NCI-H2081 treated with DMSO at 0.1 percent for 48 hours (cell line): Measurements from ENCODE around the gene TMEM42.
"Not testable (repeated sequence)": the region's sequence is repeated elsewhere in the genome, so short reads cannot be mapped to it uniquely, and the experiment has no call there.

Source experiments
- DNase-seq: peaks from one replicate; lab custom pipeline; 2025; lab: John Stamatoyannopoulos, UW

TMEM42 gene

GRCh38 chr3:44861412-44862225, at the start of gene TMEM42:
TMEM42 (plus strand) TSS chr3:44861912; CDS start chr3:44861925, 13 bp downstream.
- no peak for DNase-seq

DNA sequence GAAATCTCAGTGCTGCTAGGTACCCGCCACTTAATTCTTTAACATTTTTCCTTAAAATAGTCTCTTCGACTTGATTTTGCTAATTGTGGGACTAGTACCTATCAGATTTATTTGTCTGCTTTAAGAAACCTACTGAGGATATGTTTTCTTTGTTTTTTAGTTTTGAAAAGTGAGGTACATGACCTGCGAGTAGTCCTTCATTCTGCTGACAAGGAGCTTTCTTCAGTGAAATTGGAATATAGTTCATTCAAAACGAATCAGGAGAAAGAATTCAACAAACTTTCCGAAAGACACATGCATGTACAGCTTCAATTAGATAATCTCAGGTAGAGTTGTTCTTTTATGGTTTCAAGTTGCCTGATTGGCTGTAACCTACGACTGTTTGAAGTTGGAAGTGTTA, 47.0 kb upstream of the TMEM42 start:
- DNase-seq, result no peak

- not testable (repeated sequence) for DNase-seq
Observed at GRCh38 chr3:44816334-44816733, 45.4 kb upstream of the TMEM42 start.

- DNase-seq, result not testable (repeated sequence)
Observed at GRCh38 chr3:44821206-44821605, 40.5 kb upstream of the TMEM42 start.

GRCh38 chr3:44825264-44825925, 36.3 kb upstream of the TMEM42 start:
- DNase-seq, result no peak

DNA sequence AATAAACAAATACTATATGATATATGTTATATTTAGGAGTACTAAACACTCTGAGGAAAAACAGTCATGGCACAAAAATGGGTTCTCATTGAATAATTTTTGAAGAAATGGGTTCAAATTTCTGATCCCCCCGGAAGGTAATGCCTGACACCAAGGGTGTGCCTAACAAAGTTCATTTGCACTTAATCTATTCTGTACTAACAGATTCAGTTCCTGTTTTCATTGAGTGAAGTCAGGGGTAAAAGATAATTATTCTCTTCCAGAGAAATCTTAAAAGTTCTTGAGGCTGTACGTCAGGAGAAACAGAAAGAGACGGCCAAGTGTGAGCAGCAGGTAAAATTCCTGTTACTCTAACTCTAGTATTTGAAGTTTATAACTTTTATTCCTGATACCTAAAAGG, 34.5 kb upstream of the TMEM42 start:
- no peak for DNase-seq

DNA sequence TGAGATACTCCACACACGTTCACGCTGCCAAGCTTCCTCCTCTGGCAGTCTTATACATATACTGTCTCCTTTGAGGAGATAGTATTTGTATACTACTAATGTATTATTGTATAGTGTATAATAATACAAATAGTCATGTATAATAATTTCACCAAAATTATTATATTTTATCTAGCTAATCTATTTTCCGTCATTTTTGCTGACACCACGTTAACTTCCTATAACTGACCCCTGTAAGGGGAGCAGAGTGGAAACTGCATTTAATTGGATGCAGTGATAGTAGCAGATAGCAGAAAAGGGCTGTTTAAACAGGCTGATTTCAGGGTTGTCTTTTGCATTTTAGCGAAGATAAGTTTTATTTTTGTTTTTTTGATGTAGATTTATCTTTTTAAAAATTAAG, 30.5 kb upstream of the TMEM42 start:
- DNase-seq, result no peak

DNA sequence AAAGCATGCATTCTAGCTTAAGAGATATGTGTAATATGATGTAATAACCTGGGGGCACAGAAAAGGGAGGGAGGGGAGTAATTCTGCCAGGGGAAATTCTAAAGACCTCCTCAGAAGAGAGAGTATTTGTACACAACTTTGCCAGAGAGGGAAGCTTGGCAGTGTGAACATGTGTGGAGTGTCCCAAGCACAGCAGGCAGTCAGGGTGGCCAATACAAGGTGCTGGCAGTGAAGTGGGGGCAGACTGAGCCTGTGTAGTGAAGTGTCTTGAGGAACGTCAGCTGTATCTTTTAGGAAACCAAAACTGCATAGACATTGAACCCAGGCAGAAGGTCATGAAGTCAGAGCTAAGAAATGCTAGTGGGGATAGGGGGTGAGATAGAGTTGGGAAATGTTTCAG, 29.7 kb upstream of the TMEM42 start:
- no peak for DNase-seq

DNA sequence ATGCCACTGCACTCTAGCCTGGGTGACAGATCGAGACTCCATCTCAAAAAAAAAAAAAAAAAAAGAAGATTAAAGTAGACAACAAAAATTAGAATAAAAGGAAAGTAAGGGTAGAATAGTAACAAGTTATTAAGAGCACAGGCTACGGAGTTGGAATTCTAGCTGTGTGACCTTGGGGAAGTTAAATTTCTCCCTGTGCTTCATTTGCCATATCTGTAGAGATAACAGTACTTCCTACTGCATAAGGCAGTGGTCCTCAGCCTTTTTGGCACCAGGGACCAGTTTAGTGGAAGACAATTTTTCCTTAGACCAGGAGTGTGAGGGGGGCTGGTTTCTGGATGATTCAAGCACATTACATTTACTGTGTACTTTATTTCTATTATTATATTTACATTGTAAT, 28.7 kb upstream of the TMEM42 start:
- no peak for DNase-seq

DNA sequence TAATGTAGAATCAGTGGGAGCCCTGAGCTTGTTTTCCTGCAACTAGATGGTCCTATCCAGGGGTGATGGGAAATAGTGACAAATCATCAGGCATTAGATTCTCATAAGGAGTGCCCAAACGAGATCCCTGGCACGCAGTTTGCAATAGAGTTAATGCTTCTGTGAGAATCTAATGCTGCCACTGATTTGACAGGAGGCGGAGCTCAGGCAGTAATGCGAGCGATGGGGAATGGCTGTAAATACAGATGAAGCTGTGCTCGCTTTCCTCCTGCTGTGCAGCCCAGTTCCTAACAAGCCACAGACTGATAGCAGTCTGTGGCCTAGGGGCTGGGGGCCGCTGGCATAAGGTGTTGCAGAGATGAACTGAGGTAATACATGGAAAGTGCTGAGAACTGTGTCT, 28.3 kb upstream of the TMEM42 start:
- no peak for DNase-seq

DNA sequence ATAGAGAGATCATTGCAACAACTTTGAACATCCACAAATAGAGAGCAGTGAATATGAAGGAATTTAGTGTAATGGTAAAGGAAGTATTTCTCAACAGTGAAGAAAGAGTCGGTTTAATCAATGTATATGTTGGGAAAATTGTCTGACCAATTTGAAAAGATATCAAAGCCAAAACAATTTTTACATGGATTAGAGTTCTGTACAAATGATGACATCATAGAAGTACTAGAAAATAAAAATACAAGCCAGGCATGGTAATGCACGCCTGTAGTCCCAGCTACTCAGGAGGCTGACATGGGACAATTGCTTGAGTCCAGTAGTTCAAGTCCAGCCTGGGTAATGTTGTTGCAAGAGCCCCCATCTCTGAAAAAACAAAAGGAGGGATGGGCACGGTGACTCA, 26.0 kb upstream of the TMEM42 start:
- DNase-seq, result no peak

- no peak for DNase-seq
Observed at GRCh38 chr3:44842376-44842775, 19.3 kb upstream of the TMEM42 start.

DNA sequence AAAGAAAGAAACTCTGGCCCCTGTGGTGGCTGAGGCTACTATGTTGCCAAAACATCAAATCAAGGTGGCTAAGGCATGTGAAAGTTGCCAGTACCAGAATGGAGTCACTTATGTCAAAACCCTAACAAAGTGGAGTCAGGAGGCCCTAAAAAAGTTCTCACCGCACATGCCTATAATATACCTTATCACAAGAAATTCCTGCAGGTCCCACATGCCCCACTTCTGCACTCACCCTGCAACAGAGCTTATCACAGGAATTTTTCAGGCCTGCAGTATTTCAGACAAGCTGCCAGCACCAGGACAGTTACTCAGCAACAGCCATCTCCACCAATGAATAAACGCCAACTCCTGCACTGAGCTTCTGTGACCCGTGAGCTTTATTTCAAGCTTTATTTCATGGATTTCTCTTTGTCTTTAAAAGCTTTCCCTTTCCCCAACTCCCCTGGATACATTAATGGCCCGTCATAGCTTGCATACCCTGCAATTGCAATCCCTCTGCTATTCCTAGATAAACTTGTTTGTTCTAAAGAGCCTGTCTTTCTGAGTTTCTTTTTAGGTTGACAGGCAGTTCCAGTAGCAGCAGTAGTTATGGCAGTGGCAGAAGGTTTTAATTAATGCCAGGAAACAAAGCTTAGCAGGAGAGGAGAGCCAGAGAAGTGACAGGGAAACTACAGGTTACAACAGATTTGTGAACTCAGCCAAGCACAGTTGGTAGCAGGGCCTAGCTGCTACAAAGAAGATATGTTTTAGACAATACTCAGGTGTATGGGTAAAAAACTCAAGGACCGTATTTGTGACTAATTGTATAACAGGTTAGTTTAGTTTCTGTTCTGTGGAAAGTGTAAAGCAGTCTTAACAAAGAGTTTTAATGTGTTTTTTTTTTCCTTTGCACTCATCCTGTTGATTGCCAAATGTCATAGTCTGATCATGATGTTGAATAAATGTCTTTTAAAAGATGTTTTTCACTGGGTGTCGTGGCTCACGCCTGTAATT, 15.9 kb upstream of the TMEM42 start:
- DNase-seq, result no peak

DNA sequence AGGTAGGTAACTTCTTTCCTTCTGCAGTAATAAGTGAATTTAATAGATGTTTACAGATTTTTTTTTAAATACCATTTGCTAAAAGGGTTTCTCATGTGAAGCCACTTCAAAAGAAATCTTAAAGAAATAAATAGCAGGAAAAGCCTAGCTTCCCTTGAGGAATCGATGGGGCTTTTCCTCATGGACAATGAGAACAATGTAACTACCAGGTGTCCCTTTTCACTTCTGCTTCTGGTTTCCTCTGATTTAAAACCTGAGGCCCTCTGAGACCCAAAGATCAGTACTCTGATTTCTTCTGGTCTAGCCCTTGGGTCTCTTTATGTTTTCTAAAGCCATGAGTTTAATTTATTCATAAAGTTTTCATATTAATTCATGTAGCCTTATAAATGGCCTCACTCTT, 13.1 kb upstream of the TMEM42 start:
- DNase-seq, result no peak

DNA sequence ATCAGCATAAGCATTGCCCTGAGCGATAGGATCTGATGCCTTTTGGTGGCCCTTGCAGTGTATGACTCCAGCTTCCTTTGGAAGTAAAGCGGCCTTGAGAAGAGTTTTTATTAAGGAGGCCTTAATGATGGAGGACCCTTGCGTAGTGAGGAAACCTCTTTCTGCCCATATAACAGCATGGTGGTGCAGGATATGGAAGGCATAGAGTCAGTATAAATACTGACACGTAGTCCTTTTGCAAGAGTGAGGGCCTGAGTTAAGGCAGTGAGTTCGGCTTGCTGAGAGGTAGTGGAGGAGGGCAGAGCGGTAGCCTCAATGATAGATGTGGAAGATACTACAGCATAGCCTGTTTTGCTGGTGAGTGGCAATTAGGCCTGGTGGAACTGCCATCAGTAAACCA, 5.0 kb upstream of the TMEM42 start:
- DNase-seq, result not testable (repeated sequence)

DNA sequence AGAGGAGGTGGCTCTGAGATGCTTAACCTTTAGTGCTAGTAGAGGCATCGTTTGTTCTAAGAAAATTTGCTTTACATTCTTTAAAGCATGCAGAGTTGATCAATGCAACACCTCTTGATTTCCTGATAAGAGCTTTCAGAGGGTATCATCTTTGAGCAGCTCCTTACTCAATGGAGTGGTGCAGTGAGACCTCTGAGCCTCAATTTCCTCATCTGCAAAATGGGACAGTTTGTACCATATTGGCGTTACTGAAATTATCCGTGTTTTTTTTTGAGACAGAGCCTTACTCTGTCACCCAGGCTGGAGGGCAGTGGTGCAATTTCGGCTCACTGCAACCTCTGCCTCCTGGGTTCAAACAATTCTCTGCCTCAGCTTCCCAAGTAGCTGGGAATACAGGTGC, 1.6 kb upstream of the TMEM42 start:
- DNase-seq, result no peak

DNA sequence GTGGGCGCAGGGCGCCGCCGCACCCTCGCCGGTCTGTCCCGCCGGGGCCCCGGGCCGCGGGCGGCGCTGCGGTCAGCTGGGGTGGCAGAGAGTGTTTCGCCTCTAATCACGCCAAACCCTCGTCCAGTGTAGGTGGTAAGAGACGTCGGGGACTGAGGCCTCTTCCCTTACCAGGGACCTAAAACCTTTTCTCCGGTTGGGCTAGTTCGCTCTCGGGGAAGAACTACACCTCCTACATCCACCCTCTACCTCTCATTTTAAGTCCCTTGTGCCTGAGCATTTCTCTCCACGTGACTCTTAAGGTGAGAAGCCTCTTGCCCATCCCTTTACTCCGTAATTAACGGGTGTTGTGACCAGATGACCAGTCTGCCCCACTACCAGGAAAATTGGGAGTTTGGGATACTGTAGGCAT, 520 bp downstream of the TMEM42 start:
- no peak for DNase-seq

- no peak for DNase-seq
Observed at GRCh38 chr3:44865272-44866035, 3.7 kb downstream of the TMEM42 start.

DNA sequence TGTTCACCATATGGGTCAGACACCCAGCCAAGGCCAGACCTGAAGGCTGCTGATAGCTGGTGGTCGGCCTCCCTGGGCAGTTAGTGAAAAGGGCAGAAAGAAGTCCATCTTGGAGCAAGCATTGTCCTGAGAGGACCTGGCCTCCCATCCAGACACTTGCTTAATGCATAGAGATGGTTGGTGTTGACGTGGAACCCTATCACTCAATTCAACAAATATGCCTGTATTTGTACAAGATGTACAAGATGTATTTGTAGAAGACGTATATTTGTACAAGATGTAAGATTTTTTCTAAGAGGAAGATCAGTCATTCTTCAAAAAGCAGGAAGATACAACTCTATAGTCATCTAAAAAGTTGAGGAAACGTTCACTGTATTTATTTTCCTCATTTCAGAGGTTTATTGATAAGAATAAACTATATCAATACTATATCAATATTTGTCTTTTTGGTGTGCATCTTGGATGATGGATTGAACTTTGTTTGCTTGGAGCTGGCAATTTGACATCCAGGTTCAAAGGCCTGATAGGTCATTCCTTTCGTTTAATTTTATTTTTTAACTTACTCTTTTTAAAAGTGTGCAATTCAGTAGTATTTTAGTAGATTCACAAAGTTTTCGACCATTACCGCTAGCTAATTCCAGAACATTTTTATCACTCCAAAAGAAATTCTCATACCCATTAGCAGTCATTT, 5.9 kb downstream of the TMEM42 start:
- DNase-seq, result no peak

DNA sequence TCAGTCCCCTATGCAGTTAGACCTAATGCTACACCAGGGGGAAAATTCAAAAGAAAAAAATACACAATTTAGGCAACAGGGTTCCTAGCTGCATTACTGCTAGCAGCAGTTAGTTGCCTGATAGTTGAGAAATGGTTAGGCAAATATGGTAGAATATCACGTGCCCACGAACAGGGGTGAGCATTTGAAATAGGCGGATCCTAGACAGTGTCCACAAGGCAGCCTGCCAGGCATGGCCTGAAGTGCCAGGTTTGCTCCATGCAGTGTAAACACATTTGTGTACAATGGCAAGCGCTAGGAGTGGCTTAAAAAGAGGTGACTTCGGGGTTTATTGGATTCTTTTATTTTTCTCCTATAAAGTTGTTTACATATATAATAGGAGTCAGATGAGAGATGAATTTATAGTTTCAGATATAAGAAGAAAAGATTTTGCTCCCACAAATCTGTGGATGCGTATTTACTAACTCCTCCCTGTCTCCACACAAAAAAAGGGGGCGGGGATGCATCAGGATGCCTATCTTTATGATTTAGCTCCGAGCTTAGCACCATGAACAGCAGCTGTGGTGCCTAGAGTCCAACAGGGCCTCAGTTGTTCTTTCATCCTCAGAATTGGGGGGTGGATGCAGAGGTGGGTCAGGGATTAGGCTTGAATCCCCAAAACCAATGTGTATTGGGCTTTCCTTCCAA, 8.8 kb downstream of the TMEM42 start:
- peak; percentile 37 for DNase-seq
